GM19351 (cell line): Measurements from ENCODE around the gene PIGBOS1.
"Not testable (repeated sequence)": the region's sequence is repeated elsewhere in the genome, so short reads cannot be mapped to it uniquely, and the experiment has no call there.

Experiments
- ATAC-seq: cut with Tn5 transposase; IDR thresholded peaks from one replicate; pipeline ENCODE4 v1.9.1; 2021; ENCODE audit warnings: mild to moderate bottlenecking, moderate library complexity; ENCODE audit not compliant: unreplicated experiment

Gene PIGBOS1, protein sequence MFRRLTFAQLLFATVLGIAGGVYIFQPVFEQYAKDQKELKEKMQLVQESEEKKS

DNA sequence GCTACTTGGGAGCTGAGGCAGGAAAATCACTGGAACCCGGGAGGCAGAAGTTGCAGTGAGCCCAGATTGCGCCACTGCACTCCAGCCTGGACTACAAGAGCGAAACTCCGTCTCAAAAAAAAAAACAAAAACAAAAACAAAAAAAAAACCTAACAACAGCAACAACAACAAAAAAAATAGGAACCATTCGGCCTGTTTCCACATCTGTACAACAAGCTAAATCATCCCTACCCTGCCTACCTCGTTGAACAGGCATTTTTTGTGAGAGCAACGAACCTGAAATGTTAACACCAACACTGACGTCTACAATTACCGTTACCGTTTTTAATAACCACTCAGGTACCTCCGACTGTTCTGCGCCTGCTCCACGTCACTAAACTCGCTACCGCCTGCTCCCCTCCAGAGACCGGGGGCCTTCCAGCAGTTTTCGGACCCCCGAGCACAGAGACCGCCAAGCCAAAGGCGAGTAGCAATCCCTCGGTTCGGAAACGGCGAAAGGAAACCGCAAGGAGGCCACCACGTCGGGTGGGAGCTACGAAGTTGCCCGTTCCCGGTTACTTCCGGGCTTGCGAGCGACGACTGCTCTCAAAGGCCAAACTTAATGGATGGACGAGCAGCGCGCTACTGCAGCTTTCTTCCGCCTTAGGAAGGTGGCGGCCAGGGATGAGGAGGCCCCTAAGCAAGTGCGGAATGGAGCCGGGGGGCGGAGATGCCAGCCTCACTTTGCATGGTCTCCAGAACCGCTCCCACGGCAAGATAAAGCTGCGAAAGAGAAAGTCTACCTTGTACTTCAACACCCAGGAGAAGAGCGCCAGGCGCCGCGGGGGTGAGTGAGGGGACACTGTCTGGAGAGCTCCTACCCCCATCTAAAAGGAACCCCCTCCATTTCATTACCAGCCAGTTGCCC is at the start of gene PIGBOS1, which contains the start of gene PIGB:
Gene PIGBOS1 (minus strand): TSS at position 536 of the 907 bp plus-strand sequence. CDS start 1,331 bp downstream, outside the sequence.
Gene PIGB (plus strand): TSS at position 635 of the 907 bp plus-strand sequence. CDS start 29 bp downstream, at position 664.
- ATAC-seq: peak; percentile 82

DNA sequence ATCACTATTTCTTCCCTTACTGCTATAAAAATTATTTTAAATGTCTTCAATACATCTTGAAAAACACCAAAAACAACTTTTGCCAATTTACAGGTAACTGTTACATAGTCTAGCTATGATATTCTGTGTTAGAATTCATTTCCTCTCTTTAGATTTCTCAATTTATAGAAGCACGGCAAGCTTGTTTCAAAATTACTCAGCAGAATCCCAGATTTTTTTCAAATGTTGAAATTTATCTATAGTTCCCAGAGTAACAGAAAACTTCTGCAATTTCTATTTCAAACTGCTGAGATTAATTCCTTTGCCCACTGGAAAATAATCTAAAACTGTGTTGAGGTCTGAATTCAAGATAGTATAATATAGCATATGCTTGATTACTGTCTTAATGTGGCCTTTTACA is 48.1 kb upstream of the PIGBOS1 start:
- ATAC-seq: no peak

DNA sequence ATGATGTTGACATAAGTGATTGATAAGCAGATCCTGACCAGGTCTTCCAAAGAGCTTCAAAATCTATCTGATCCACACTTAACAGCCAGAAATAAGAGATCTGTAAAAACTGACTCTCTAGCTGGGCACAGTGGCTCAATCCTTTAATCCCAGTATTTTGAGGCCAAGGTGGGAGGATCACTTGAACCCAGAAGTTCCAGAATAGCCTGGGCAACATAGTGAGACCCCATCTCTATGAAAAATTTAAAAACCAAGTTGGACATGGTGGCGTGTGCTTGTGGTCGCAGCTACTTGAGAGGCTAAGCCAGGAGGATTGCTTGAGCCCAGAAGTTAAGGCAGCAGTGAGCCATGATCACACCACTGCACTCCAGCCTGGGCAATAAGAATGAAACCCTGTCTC is 43.7 kb upstream of the PIGBOS1 start:
- ATAC-seq: no peak

DNA sequence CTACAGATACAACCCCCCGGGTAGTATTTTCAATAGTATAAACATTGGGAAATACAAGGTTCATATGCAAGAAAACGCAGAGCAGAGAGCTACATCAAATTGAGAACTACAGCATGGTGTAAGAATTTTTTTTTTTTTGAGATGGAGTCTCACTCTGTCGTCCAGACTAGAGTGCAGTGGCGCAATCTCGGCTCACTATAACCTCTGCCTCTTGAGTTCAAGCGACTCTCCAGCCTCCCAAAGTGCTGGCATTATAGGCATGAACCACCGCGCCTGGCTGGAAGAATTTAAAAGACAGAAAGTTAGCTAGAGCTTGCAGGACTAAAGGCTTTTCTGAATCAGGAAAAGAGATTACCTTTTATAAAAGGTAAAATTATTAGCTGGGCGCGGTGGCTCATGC is 42.1 kb upstream of the PIGBOS1 start:
- no peak for ATAC-seq

DNA sequence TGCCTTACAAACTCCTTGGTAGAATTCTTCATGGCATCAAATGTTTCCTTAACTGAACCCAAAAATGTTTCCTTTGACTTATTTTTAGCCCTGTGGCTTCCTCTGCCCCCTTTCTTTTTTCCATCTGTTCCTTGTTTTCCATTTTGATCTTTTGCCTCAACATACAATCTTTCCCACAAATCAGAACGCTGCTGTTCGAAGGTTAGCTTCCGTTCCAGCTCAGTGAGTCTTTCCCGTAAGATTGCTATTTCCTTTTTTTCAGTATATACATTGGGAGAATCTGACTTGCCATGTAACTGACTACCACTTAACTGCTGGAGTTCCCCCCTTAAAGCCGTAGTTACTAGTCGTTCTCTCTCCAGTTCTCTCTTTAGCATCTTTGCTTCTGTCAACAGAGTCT is 41.3 kb upstream of the PIGBOS1 start:
- ATAC-seq: no peak

DNA sequence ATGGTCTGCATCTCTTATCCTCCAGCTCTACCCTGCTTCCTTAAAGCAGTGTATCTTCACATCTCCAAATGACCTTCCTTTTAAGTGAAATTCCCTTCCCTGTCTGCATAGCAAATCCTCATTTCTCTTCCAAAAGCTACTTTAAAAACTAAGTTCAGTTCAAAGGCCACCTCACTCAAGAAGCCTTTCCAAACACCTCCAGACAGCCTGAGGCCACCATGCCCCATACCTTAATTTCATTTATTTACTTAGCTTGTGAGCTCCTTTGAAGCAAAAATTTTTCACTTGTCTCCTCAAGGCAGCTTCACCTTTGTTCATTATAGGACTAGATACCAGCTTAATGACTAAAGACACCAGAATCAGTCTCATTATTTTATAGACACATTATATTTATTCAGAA is 39.5 kb upstream of the PIGBOS1 start:
- ATAC-seq: no peak

DNA sequence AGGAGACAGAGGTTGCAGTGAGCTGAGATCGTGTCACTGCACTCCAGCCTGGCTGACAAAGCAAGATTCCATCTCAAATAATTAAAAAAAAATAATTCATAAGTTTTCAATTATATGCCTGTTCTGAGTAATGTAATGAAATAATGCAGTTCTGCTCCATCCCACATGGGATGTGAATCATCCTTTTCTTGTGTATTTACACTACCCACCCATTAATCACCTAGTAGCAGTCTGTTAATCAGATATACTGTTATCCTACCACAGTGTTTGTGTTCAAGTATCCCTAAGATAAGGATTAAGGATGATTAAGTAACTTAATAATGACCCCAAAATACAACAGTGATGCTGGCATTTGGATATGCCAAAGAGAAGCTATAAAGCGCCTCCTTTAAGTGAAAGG is 38.9 kb upstream of the PIGBOS1 start:
- no peak for ATAC-seq

DNA sequence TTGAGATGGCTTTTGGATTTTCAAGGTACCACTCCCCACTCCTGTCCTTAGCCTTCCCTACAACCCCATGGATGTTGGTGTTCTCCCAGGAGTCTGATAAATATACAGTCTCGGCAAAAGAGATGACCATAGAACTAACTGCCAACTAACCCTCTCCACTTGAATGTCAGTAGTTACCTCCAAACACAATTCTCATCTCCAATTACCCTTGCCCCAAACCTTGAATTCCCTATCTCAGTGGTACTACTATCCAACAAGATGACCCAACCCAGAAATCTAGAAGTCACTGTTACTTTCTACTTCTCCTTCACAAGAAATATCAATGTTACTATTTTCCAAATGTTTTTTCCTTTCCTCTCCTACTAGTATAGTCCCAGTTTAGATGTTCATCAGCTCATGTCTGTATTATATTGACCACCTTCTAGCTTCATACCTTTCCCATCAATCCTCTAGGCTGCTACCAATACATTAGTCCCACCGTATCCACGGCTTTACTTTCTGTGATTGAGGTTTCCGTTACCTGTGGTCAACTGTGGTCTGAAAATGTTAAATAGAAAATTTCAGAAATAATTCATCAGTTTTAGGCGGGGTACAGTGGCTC is 38.2 kb upstream of the PIGBOS1 start:
- ATAC-seq: no peak

DNA sequence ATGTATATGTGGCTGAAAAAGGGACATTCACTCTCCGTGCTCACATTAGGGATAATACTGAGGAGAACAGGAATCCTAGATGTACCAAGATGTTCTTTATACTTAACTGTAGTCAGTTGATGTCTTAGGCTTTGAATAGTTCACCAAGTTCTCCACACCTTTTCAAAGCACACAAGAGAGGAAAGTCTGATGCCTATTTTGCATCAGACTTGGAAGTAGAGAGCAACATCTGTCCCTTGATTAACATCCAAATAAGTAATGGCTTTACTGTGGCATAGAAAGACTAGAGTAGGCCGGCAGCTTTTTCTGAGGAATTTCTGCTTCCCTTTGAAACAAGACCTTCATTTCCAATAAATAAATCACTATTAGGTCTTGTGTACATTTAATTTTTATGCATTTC is 34.1 kb upstream of the PIGBOS1 start:
- ATAC-seq: no peak

DNA sequence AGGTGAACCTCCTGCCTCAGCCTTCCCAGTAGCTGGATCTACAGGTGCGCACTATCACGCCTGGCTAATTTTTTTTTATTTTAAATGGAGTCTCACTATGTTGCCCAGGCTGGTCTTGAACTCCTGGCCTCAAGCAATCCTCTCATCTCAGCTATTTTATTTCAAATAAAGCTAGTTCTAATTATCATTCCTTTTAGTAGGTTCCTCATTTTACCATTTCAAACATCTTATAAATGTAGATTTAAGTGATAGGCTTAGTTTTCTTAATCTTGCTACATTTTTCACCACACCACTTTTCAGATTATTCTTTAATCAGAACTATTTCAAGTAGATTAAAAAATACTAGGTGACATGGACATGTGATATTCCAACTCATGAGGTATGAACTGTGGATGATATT is 30.4 kb upstream of the PIGBOS1 start:
- ATAC-seq: no peak

DNA sequence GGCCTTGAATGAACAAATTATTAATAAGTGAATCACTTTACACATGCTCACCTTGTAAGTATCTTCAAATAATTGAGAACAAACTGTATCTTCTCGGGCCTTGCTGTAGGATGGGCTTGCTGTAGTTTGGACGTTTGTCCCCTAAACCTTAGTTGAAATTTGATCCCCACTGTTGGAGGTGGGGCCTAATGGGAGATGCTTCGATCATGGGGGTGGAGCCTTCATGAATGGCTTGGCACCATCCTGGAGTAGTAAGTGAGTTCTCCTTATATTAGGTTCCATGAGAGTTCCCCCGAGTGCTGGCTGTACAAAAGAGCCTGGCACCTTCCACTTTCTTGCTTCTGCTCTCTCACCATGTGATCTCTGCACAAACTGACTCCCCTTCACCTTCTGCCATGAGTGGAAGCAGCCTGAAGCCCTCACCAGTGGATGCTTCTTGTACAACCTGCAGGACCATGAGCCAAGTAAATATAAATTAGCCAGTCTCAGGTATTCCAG is 29.4 kb upstream of the PIGBOS1 start:
- ATAC-seq: no peak

DNA sequence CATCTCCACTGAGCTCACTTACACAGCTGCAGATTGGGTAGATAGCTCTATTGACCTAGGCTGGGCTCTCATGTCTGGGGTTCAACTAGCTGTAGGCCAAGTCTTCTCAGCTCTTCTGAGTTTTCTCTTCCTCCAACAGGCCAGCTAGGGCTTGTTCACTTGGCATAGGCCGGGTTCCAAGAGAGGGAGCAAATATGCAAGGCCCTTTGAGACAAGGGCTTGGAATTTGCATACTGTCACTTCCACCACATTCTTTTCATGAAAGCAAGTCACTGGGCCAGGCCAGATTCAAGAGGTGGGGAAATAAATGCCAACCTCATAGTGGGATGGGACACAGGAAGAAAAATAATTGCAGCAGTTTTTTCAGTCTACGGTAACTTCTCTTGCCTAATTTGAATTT is 25.3 kb upstream of the PIGBOS1 start:
- ATAC-seq: no peak

DNA sequence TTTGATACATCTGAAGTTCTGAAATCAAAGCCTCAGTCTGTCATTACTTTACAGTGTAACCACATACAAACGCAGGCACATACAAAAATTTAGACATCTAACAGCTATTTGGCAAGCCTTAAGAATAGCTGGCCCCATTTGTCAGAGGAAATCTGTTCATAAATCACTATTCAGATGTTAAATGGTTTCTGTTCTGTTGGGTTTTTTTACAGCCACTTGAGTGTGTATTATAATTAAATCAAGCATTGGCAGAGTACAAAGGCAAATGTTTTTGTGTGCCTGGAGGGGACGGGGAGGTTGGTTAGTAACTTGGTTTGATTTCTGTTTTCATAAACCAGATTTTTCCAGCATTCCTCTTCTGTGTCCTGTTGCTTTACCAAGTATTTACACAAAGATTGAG is 24.2 kb upstream of the PIGBOS1 start:
- ATAC-seq: no peak

DNA sequence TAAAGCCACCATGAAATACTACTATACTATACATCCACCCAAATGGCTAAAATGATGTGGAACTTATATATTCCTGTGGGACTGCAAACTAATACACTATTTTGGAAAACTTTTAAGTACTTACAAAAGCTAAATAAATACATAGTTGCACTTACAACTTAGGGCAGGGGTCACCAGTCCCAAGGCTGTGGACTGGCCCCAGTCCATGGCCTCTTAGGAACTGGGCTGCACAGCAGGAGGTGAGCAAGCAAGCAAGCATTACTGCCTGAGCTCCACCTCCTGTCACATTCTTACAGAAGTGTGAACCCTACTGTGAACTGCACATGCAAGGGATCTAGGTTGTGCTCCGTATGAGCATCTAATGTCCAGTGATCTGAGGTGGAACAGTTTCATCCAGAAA is 18.2 kb upstream of the PIGBOS1 start:
- no peak for ATAC-seq

DNA sequence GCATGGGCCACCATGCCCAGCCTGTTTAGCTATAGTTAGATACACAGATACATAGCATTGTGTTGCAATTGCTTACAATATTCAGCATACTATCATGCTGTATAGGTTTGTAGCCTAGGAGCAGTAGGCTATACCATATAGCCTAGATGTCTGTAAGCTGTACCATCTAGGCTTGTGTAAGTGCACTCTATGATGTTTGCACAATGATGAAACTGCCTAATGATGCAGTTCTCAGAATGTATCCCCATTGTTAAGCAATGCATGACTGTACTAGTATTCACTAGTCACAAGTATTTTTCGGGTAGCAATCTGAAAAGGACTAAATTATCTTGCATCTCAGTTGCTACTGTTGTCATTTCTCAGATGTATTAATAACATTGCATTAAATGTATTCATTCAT is 16.1 kb upstream of the PIGBOS1 start:
- no peak for ATAC-seq

DNA sequence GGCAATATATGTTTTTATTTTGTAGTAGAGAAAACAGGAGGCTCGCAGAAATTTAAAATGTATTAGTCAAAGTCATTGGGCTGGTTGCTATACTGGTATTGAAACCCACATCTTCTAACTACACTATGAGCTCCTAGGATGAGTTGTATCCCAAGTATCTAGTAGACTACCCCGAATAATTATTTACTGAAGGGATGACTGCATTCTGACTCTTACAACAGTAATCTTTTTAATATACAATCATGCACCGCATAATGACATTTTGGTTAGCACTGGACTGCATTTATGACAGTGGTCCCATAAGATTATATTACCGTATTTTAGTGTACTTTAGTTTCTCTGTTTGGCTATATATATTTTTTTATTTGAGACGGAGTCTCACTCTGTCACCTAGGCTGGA is 15.4 kb upstream of the PIGBOS1 start:
- no peak for ATAC-seq

DNA sequence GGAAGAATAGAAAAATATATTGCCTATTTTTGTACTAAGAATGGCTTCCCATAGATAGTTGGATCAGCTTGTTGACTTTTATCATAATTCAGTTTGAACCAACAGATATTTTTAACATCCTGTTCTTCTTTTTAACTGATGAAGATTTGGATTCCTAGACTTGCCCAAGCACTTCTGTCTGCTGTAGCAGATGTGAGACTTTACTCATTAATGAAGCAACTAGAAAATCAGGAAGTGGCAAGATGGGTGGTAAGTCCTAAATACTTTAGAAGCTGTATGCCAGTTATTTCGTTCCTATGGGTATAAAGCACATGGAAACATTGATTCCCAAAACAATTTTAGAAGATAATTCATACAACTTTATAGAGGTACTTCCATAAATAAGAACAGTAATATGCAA is 8.5 kb upstream of the PIGBOS1 start:
- ATAC-seq: no peak

DNA sequence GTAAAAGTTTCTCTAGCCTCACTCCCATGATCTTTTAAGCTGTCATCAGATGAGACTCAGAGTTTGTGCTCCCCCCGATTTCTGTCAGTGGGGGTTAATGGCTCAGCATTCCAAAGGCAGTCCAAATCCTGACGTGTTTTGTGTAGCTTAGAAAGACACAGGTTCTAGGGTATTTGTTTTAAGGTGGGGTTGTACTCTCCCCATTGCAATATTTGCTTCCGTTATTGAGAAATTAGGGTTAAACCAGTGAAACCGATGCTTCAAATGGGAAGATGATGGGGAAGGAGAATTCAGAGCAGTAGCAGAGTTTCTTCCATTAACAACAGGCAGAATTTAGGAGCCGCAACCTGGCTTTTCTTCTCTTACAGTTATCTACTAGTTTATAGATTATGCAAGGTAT is 3.5 kb upstream of the PIGBOS1 start:
- no peak for ATAC-seq

DNA sequence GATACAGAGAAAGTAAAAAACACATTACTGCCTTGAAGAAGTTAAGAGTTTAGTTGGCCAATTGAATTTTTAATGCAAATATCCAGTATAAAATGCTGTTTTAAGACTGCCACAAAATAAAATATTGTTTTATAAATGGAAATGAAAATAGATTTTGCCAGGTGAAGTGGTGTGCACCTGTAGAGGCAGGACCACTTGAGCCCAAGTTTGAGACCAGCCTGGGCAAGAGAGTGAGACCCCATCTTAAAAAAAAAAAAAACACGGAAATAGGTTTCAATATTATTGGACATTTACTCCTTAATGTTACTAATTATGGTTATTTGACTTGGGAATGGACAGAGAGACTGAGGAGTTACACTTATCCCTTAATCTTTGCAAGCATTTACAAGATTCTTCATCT is 2.0 kb upstream of the PIGBOS1 start:
- no peak for ATAC-seq

DNA sequence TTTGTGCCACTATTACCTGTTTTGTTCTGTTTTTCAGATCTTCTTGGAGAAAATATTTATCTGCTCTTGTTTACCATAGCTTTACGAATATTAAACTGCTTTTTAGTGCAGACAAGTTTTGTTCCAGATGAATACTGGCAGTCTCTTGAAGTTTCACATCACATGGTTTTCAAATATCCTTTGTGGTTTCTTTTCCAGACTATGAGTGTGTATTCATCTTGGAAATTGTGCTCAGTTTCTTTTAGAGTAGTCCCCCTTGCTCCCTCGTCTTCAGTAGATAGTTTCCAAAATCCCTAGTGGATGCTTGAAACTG is 1.3 kb upstream of the PIGBOS1 start:
- ATAC-seq: no peak

DNA sequence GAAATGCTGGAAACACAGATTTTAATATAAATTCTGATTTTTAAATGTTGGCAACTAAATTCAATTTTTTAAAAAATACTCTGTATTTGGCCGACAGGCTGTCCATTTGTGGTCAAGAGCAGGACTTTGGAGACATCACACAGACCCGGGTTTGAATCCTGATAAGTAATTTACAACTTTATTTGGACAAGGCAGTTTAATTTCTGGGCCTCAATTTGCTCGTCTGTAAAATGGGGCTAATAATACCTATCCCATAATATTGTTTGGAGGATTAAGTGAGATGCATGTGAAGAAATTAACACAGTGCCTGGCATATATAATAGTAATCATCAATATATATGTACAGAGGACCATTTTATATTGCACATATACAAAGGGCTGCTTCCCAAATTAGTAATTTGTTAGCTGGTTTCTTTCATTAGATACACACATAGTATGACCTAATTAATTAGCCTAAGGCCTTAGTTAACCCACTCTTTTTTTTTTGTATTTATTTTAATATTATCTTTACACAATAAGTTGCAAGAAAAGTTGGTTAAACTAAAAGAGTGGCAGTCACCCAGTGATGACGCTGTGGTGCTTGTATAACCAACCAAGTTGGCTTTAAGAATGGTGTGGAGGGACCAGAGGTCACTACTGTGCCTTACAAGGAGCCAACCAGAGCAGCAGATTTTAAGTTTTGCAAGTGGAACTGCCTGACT is 764 bp upstream of the PIGBOS1 start:
- peak; percentile 50 for ATAC-seq

DNA sequence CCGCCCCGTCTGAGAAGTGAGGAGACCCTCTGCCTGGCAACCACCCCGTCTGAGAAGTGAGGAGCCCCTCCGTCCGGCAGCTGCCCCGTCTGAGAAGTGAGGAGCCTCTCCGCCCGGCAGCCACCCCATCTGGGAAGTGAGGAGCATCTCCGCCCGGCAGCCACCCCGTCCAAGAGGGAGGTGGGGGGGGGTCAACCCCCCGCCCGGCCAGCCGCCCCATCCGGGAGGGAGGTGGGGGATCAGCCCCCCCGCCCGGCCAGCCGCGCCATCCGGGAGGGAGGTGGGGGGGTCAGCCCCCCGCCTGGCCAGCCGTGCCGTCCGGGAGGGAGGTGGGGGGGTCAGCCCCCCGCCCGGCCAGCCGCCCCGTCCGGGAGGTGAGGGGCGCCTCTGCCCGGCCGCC is 16.1 kb downstream of the PIGBOS1 start:
- not testable (repeated sequence) for ATAC-seq
